Osteoblast (primary cell): ENCODE results near the gene JAGN1. TPM values are rescaled to one million over a fixed set of nuclear protein-coding genes. Genes with fewer than 3 reads are reported as not detected.

Experiments
- DNase-seq: peaks from one replicate; pipeline ENCODE4 v3.0.0; 2011; ENCODE audit warnings: low spot score, mixed read lengths; ENCODE audit not compliant: insufficient read length; ENCODE audit errors: missing footprints
- H2AFZ ChIP-seq: 2 replicates; pipeline ENCODE4 v1.6.0; 2011; ENCODE audit warnings: mild to moderate bottlenecking, low read length
- H3K27ac ChIP-seq: 2 replicates; pipeline ENCODE4 v1.5.1; 2011; ENCODE audit warnings: mild to moderate bottlenecking, low read depth, low read length, moderate library complexity
- H3K27me3 ChIP-seq: 2 replicates; pipeline ENCODE4 v1.6.0; 2012; ENCODE audit warnings: mild to moderate bottlenecking, control low read depth, inconsistent platforms, low read length, moderate library complexity; ENCODE audit not compliant: insufficient read depth
- H3K36me3 ChIP-seq: 2 replicates; pipeline ENCODE4 v1.5.1; 2011; ENCODE audit warnings: mild to moderate bottlenecking, low read length, control low read depth, moderate library complexity; ENCODE audit not compliant: insufficient read depth
- H3K4me1 ChIP-seq: 2 replicates; pipeline ENCODE4 v1.5.1; 2011; ENCODE audit warnings: mild to moderate bottlenecking, low read length, control low read depth, moderate library complexity; ENCODE audit not compliant: insufficient read depth
- H3K4me2 ChIP-seq: 2 replicates; pipeline ENCODE4 v1.6.0; 2011; ENCODE audit warnings: mild to moderate bottlenecking, low read length; ENCODE audit not compliant: insufficient read depth
- H3K4me3 ChIP-seq: fragments of 200-600 bp; sonication (generic); 3 replicates; pipeline ENCODE4 v1.5.1; 2012; ENCODE audit warnings: mild to moderate bottlenecking, low read length, inconsistent platforms; ENCODE audit not compliant: insufficient read depth
- H3K79me2 ChIP-seq: 2 replicates; pipeline ENCODE4 v1.6.0; 2012; ENCODE audit warnings: mild to moderate bottlenecking, low read length, control low read depth, inconsistent platforms; ENCODE audit not compliant: insufficient read depth
- H3K9me3 ChIP-seq: 2 replicates; pipeline ENCODE4 v1.5.1; 2011; ENCODE audit warnings: low read depth, low read length, control low read depth
- H4K20me1 ChIP-seq: 2 replicates; pipeline ENCODE4 v1.6.0; 2012; ENCODE audit warnings: mild to moderate bottlenecking, low read length, control low read depth; ENCODE audit not compliant: insufficient read depth
- total RNA-seq: library from RNA; depleted of rRNA; stranded (reverse); fragments of >200 nt; gene quantifications from 2 replicates; pipeline ENCODE4 v1.2.3, GENCODE V29; 2012
- TF ChIP-seq, protein P1 (sequence below): IDR thresholded peaks from 2 replicates; pipeline ENCODE4 v1.5.1; 2011; ENCODE audit warnings: mild to moderate bottlenecking, low read depth, low read length, moderate library complexity; ENCODE audit errors: extremely low read depth

Gene JAGN1
- total RNA-seq, 1 donor = 26.1 TPM

- Histone ChIP-seq H3K4me3 (no peak overlapping the region), H4K20me1 (peaks cover 2% of the 10 kb centered on the region), H3K36me3 (no peaks in the 10 kb centered on the region), H3K27ac (no peak overlapping the region), H3K79me2 (peaks cover 4% of the 10 kb centered on the region), H2AFZ (no peak overlapping the region), H3K9me3 (no peaks in the 10 kb centered on the region), H3K4me2 (no peak overlapping the region), H3K27me3 (no peaks in the 10 kb centered on the region), H3K4me1 (peaks cover 42% of the 10 kb centered on the region)
- TF ChIP-seq, protein P1, sequence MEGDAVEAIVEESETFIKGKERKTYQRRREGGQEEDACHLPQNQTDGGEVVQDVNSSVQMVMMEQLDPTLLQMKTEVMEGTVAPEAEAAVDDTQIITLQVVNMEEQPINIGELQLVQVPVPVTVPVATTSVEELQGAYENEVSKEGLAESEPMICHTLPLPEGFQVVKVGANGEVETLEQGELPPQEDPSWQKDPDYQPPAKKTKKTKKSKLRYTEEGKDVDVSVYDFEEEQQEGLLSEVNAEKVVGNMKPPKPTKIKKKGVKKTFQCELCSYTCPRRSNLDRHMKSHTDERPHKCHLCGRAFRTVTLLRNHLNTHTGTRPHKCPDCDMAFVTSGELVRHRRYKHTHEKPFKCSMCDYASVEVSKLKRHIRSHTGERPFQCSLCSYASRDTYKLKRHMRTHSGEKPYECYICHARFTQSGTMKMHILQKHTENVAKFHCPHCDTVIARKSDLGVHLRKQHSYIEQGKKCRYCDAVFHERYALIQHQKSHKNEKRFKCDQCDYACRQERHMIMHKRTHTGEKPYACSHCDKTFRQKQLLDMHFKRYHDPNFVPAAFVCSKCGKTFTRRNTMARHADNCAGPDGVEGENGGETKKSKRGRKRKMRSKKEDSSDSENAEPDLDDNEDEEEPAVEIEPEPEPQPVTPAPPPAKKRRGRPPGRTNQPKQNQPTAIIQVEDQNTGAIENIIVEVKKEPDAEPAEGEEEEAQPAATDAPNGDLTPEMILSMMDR = no peak
- no peak for DNase-seq
These were observed 22.0 kb downstream of the JAGN1 start for GRCh38 chr3:9912294-9912935.

DNA sequence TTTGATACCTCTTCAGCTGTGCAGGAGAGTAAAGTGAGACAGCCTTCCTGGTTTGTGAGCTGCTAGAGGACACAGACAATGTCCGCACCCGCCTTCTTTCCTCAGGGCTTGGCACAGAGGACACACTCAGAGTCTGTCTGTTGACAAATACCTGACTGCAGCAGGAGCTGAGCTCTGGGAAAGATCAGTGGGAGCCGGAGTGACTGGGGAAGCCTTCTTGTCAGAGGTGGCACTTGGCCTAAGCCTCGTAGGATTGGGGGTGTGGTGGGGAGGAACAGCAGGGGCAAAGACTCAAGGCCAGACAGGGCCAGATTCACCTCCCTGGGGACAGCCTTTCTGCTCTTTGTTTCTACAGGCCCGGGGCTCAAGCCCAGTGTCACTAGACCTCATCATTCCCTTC, 23.2 kb downstream of the JAGN1 start:
- Histone ChIP-seq H3K4me2 (no peak overlapping the region), H3K36me3 (no peaks in the 10 kb centered on the region), H2AFZ (no peak overlapping the region), H3K27me3 (no peaks in the 10 kb centered on the region), H3K4me1 (peaks cover 53% of the 10 kb centered on the region), H3K9me3 (no peaks in the 10 kb centered on the region), H3K4me3 (no peak overlapping the region), H4K20me1 (peaks cover 2% of the 10 kb centered on the region), H3K79me2 (peaks cover 16% of the 10 kb centered on the region), H3K27ac (no peak overlapping the region)
- TF ChIP-seq, protein P1 = no peak
- DNase-seq = no peak

GRCh38 chr3:9914011-9914410, 23.6 kb downstream of the JAGN1 start:
- Histone ChIP-seq H2AFZ (no peak overlapping the region), H3K79me2 (peaks cover 16% of the 10 kb centered on the region), H3K4me3 (no peak overlapping the region), H4K20me1 (peaks cover 2% of the 10 kb centered on the region), H3K36me3 (no peaks in the 10 kb centered on the region), H3K27me3 (no peaks in the 10 kb centered on the region), H3K27ac (no peak overlapping the region), H3K4me2 (no peak overlapping the region), H3K4me1 (peaks cover 53% of the 10 kb centered on the region), H3K9me3 (no peaks in the 10 kb centered on the region)
- DNase-seq = no peak
- TF ChIP-seq, protein P1 = no peak

DNA sequence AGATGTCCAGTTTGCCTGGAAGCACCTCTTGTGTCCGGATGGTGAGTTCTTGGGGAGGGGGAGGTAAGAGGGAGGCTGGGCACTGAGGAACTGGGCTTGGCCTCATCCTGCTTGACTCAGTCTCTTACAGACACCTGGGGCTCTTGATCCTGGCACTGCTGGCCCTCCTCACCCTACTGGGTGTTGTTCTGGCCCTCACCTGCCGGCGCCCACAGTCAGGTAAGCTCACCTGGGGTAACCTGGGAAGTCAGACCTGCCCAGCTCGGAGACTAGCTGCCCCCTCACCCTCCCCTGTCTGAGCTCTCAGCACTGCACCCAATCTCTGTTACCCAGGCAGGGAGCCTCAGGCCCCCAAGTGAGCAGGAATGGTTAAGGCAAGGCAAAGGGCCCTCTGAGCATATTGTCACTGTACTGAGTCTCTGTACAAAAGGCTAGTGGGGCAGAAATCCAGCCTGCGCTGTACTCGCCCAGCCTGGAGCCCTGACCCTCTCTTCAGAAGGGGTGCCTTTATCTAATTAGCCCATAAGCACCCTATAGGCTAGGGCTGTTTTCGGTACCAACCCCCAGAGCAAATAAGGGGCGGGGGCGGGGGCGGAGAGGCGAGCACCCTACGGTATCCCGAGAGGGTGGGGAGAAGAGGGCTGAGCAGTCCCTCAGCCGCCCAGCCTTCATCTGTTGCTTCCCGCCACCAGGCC, 24.3 kb downstream of the JAGN1 start:
- H3K4me1 ChIP-seq = peaks cover 53% of the 10 kb centered on the region
- no peak for DNase-seq
- H4K20me1 ChIP-seq = peaks cover 2% of the 10 kb centered on the region
- H3K79me2 ChIP-seq = peaks cover 16% of the 10 kb centered on the region
- peak overlapping the region; percentile 93 for H3K4me2 ChIP-seq
- TF ChIP-seq, protein P1 = no peak
- no peak overlapping the region for H3K27ac ChIP-seq
- no peaks in the 10 kb centered on the region for H3K27me3 ChIP-seq
- H2AFZ ChIP-seq = peak overlapping the region; percentile 25
- H3K4me3 ChIP-seq = peak overlapping the region; percentile 74
- no peaks in the 10 kb centered on the region for H3K9me3 ChIP-seq
- H3K36me3 ChIP-seq = no peaks in the 10 kb centered on the region
